Measurements from ENCODE around the gene SECTM1.

GRCh38 chr17:82346342-82347300 is 13.1 kb upstream of the SECTM1 start:
- TF ChIP-seq CTCF (conservative IDR thresholded peaks at IDR 0.05; ENCODE audit: low read depth, low read length) (no peak), EZH2 (IDR thresholded peaks at IDR 0.05; ENCODE audit: low read length, unreplicated experiment) (no peak), EZH2phosphoT487 (IDR thresholded peaks at IDR 0.05; ENCODE audit: borderline replicate concordance, low read length) (no peak)

All from PC-3 (cell line).